MV-4-11 (cell line): Measurements from ENCODE around the gene OPN1SW.

Experiments used
- DNase-seq: peaks from one replicate; lab custom pipeline; 2025; lab: John Stamatoyannopoulos, UW

The OPN1SW gene

GRCh38 chr7:128732521-128733277 lies 42.9 kb downstream of the OPN1SW start:
- DNase-seq, result no peak

GRCh38 chr7:128731184-128731583 lies 44.4 kb downstream of the OPN1SW start:
- DNase-seq, result no peak

GRCh38 chr7:128729494-128729893 lies 46.1 kb downstream of the OPN1SW start:
- DNase-seq, result no peak

GRCh38 chr7:128728598-128728997 lies 47.0 kb downstream of the OPN1SW start:
- DNase-seq, result no peak

GRCh38 chr7:128727239-128727638 lies 48.4 kb downstream of the OPN1SW start:
- DNase-seq, result no peak

GRCh38 chr7:128726737-128727072 lies 48.9 kb downstream of the OPN1SW start:
- DNase-seq, result no peak

- no peak for DNase-seq
Observed at GRCh38 chr7:128726059-128726736, 49.4 kb downstream of the OPN1SW start.

GRCh38 chr7:128725531-128725930 lies 50.1 kb downstream of the OPN1SW start:
- no peak for DNase-seq

- DNase-seq, result no peak
Observed at GRCh38 chr7:128724743-128725142, 50.9 kb downstream of the OPN1SW start.
